OCI-LY7 (cell line): Measurements from ENCODE around the gene TMEM123.

ENCODE experiments used
- CTCF ChIP-seq: fragments of 200-600 bp; sonication (generic); conservative IDR thresholded peaks from 2 replicates; pipeline ENCODE4 v1.5.1; 2014; ENCODE audit warnings: mild to moderate bottlenecking, antibody characterized with exemption, low read length, moderate library complexity, mixed read lengths
- EZH2phosphoT487 ChIP-seq: fragments of 200-600 bp; sonication (generic); IDR thresholded peaks from 2 replicates; pipeline ENCODE4 v1.6.1; 2018; ENCODE audit warnings: low read depth, borderline replicate concordance, mild to moderate bottlenecking, mixed run types, antibody characterized with exemption, low read length, moderate library complexity, mixed read lengths

GRCh38 chr11:102390667-102391465 is 61.7 kb downstream of the TMEM123 start:
- peak; percentile 95 for TF ChIP-seq CTCF
- TF ChIP-seq EZH2phosphoT487, result no peak
